G401 (cell line): ENCODE data around the gene CREB3L4. TPM values are rescaled to one million over a fixed set of nuclear protein-coding genes. Genes with fewer than 3 reads are reported as not detected.
"Not testable (repeated sequence)": the region's sequence is repeated elsewhere in the genome, so short reads cannot be mapped to it uniquely, and the experiment has no call there.

Experiments used
- DNase-seq: peaks from one replicate; pipeline ENCODE4 v3.0.0-alpha.2; 2015; ENCODE audit warnings: low spot score
- in situ Hi-C: cut with HindIII; loops from 2 replicates; pipeline ENCODE4 v1.10.0; 2016; ENCODE audit warnings: low sequenced_read_pairs, mixed read lengths
- total RNA-seq: library from RNA; depleted of rRNA; stranded (reverse); fragments of >200 nt; shearing (Covaris generic); gene quantifications from 2 replicates; pipeline ENCODE4 v1.2.3, GENCODE V29; 2014; rRNA removed

The CREB3L4 gene
- total RNA-seq, 1 experiment from 2014 or later, result 13.4 TPM

GRCh38 chr1:154012129-154012528 is 44.4 kb downstream of the CREB3L4 start:
- no peak for DNase-seq
- in situ Hi-C loops, result no loop called here

- in situ Hi-C loops, DNase-seq: not testable (repeated sequence)
These were observed 44.8 kb downstream of the CREB3L4 start for GRCh38 chr1:154012543-154012942.

- in situ Hi-C loops, result no loop called here
- no peak for DNase-seq
These were observed 46.6 kb downstream of the CREB3L4 start for GRCh38 chr1:154014154-154014907.

- in situ Hi-C loops, result no loop called here
- no peak for DNase-seq
These were observed 51.6 kb downstream of the CREB3L4 start for GRCh38 chr1:154019269-154019668.

GRCh38 chr1:154019940-154020339 is 52.2 kb downstream of the CREB3L4 start:
- no peak for DNase-seq
- in situ Hi-C loops, result no loop called here

Other genes with a start within 250 kb of the CREB3L4 start
- 20.7 and 21.1 TPM in 2 replicates for gene INTS3, start 239.9 kb upstream of the CREB3L4 start, total RNA-seq
- gene SLC27A3, start 192.5 kb upstream of the CREB3L4 start, total RNA-seq, result 1.4 and 5.4 TPM in 2 replicates
- 5.0 and 5.8 TPM in 2 replicates for gene GATAD2B, start 44.9 kb upstream of the CREB3L4 start, total RNA-seq
- 7.8 and 9.3 TPM in 2 replicates for gene DENND4B, start 21.2 kb upstream of the CREB3L4 start, total RNA-seq
- 3.6 and 7.2 TPM in 2 replicates for gene CRTC2, start 9.3 kb upstream of the CREB3L4 start, total RNA-seq
- 251 and 259 TPM in 2 replicates for gene SLC39A1, start 4.4 kb upstream of the CREB3L4 start, total RNA-seq
- 196 TPM in 2 replicates for gene JTB, start 9.8 kb downstream of the CREB3L4 start, total RNA-seq
- gene RAB13, start 18.4 kb downstream of the CREB3L4 start, total RNA-seq, result 18.5 and 23.4 TPM in 2 replicates
- gene RPS27, start 22.9 kb downstream of the CREB3L4 start, total RNA-seq, result 2,657 and 4,065 TPM in 2 replicates
- gene NUP210L, start 187.2 kb downstream of the CREB3L4 start, total RNA-seq, result not detected in 2 replicates
- 384 and 782 TPM in 2 replicates for gene TPM3, start 224.2 kb downstream of the CREB3L4 start, total RNA-seq
- gene CFAP141, start 238.4 kb downstream of the CREB3L4 start, total RNA-seq, result not detected in 2 replicates